Trophoblast cell (in vitro differentiated cells and primary cell): ENCODE results near the gene OR10G4.

Experiments
- DNase-seq, 2 donors: peaks; one replicate each; pipeline ENCODE4 v3.0.0-alpha.2; 2016
- H2AFZ ChIP-seq: 2 replicates; pipeline ENCODE4 v1.6.1; 2013; ENCODE audit warnings: low read length, moderate library complexity, mild to moderate bottlenecking; ENCODE audit not compliant: insufficient read depth, poor library complexity
- H2AK5ac ChIP-seq: 2 replicates; pipeline ENCODE4 v1.6.1; 2013; ENCODE audit warnings: mild to moderate bottlenecking, low read length
- H2BK120ac ChIP-seq: 2 replicates; pipeline ENCODE4 v1.6.1; 2013; ENCODE audit warnings: low read length, mild to moderate bottlenecking, moderate library complexity; ENCODE audit not compliant: insufficient read depth, poor library complexity
- H2BK12ac ChIP-seq: 2 replicates; pipeline ENCODE4 v1.6.1; 2013; ENCODE audit warnings: mild to moderate bottlenecking, low read length, moderate library complexity
- H2BK5ac ChIP-seq: 2 replicates; pipeline ENCODE4 v1.6.1; 2013; ENCODE audit warnings: low read length, low read depth, moderate library complexity, mild to moderate bottlenecking; ENCODE audit not compliant: poor library complexity
- H3K14ac ChIP-seq: 2 replicates; pipeline ENCODE4 v1.6.1; 2013; ENCODE audit warnings: mild to moderate bottlenecking, low read length
- H3K18ac ChIP-seq: 2 replicates; pipeline ENCODE4 v1.6.1; 2013; ENCODE audit warnings: mild to moderate bottlenecking, low read length
- H3K23ac ChIP-seq: 2 replicates; pipeline ENCODE4 v1.6.1; 2013; ENCODE audit warnings: low read length
- H3K27ac ChIP-seq: 2 replicates; pipeline ENCODE4 v1.5.1; 2013; ENCODE audit warnings: low read depth, mild to moderate bottlenecking, inconsistent platforms, low read length, moderate library complexity
- H3K27me3 ChIP-seq: 2 replicates; pipeline ENCODE4 v1.6.1; 2013; ENCODE audit warnings: inconsistent platforms, mild to moderate bottlenecking, low read length, moderate library complexity; ENCODE audit not compliant: insufficient read depth
- H3K36me3 ChIP-seq, 2 experiments: 1 replicate in 1 of 2; 2 replicates in 1 of 2; pipeline ENCODE4 v1.6.1; 2013; ENCODE audit warnings: low read length in 2 of 2, mild to moderate bottlenecking in 2 of 2, moderate library complexity in 1 of 2; ENCODE audit not compliant: insufficient read depth in 2 of 2, control insufficient read depth in 1 of 2
- H3K4ac ChIP-seq: 2 replicates; pipeline ENCODE4 v1.6.1; 2013; ENCODE audit warnings: low read depth, mild to moderate bottlenecking, low read length, moderate library complexity
- H3K4me1 ChIP-seq, 2 experiments: 1 replicate in 1 of 2; 2 replicates in 1 of 2; pipeline ENCODE4 v1.6.1; 2013; ENCODE audit warnings: low read length in 2 of 2, mild to moderate bottlenecking in 2 of 2, moderate library complexity in 1 of 2; ENCODE audit not compliant: insufficient read depth in 2 of 2, control insufficient read depth in 1 of 2
- H3K4me2 ChIP-seq: 2 replicates; pipeline ENCODE4 v1.6.1; 2013; ENCODE audit warnings: inconsistent platforms, mild to moderate bottlenecking, low read length, moderate library complexity
- H3K4me3 ChIP-seq: 2 replicates; pipeline ENCODE4 v1.5.1; 2013; ENCODE audit warnings: mild to moderate bottlenecking, low read depth, low read length, inconsistent platforms
- H3K79me1 ChIP-seq: one replicate; pipeline ENCODE4 v1.6.1; 2013; ENCODE audit warnings: low read length
- H3K79me2 ChIP-seq: 2 replicates; pipeline ENCODE4 v1.6.1; 2013; ENCODE audit warnings: low read length, mild to moderate bottlenecking; ENCODE audit not compliant: control insufficient read depth, insufficient read depth, poor library complexity
- H3K9ac ChIP-seq: 2 replicates; pipeline ENCODE4 v1.6.1; 2013; ENCODE audit warnings: mild to moderate bottlenecking, low read length
- H3K9me3 ChIP-seq: 2 replicates; pipeline ENCODE4 v1.6.1; 2013; ENCODE audit warnings: low read depth, mild to moderate bottlenecking, control low read depth, inconsistent platforms, low read length; ENCODE audit not compliant: insufficient read depth
- H4K12ac ChIP-seq: 2 replicates; pipeline ENCODE4 v1.6.1; 2013; ENCODE audit warnings: low read depth, mild to moderate bottlenecking, low read length, moderate library complexity
- H4K8ac ChIP-seq: 2 replicates; pipeline ENCODE4 v1.6.1; 2013; ENCODE audit warnings: low read depth, mild to moderate bottlenecking, low read length, moderate library complexity
- H4K91ac ChIP-seq: one replicate; pipeline ENCODE4 v1.6.1; 2013; ENCODE audit warnings: low read depth, mild to moderate bottlenecking, low read length, moderate library complexity
- WGBS: extraction: QIAGEN DNeasy Blood & Tissue Kit; methylation state at CpG from one replicate; pipeline ENCODE4 v1.1.7; 2013; ENCODE audit warnings: missing lambda C conversion rate; ENCODE audit not compliant: insufficient read length, insufficient coverage; ENCODE audit errors: extremely low coverage; 5-methylcytosine and 5-hydroxymethylcytosine counted together

OR10G4 gene

GRCh38 chr11:124036666-124037065 is 23.9 kb downstream of the OR10G4 start:
- no peaks in the 10 kb centered on the region for H3K79me2 ChIP-seq
- no peak overlapping the region for H3K4ac ChIP-seq
- H2BK120ac ChIP-seq: no peak overlapping the region
- no peak overlapping the region for H3K4me2 ChIP-seq
- no peak overlapping the region for H2AFZ ChIP-seq
- H3K14ac ChIP-seq: no peak overlapping the region
- no peak overlapping the region for H3K18ac ChIP-seq
- no peak overlapping the region for H2BK12ac ChIP-seq
- no CpG with 5 or more reads among the region's 1 CpG for WGBS
- no peak overlapping the region for H3K23ac ChIP-seq
- no peaks in the 10 kb centered on the region for H3K36me3 ChIP-seq
- H4K8ac ChIP-seq: no peak overlapping the region
- no peaks in the 10 kb centered on the region for H3K27me3 ChIP-seq
- DNase-seq: no peak
- H3K9ac ChIP-seq: no peak overlapping the region
- no peaks in the 10 kb centered on the region for H3K79me1 ChIP-seq
- no peak overlapping the region for H2BK5ac ChIP-seq
- no peak overlapping the region for H4K91ac ChIP-seq
- no peak overlapping the region for H3K27ac ChIP-seq
- H3K4me3 ChIP-seq: no peak overlapping the region
- no peak overlapping the region for H4K12ac ChIP-seq
- H2AK5ac ChIP-seq: no peak overlapping the region
- no peaks in the 10 kb centered on the region for H3K4me1 ChIP-seq
- H3K9me3 ChIP-seq: no peaks in the 10 kb centered on the region

GRCh38 chr11:124039557-124039956 is 26.8 kb downstream of the OR10G4 start:
- Histone ChIP-seq H4K8ac (no peak overlapping the region), H4K12ac (no peak overlapping the region), H3K79me2 (no peaks in the 10 kb centered on the region), H3K4me1 (no peaks in the 10 kb centered on the region), H3K9me3 (no peaks in the 10 kb centered on the region), H3K14ac (no peak overlapping the region), H3K18ac (no peak overlapping the region), H3K27me3 (no peaks in the 10 kb centered on the region), H2AFZ (no peak overlapping the region), H3K27ac (no peak overlapping the region), H3K4ac (no peak overlapping the region), H3K79me1 (no peaks in the 10 kb centered on the region), H3K36me3 (no peaks in the 10 kb centered on the region), H4K91ac (no peak overlapping the region), H3K23ac (no peak overlapping the region), H3K9ac (no peak overlapping the region), H3K4me2 (no peak overlapping the region), H2BK120ac (no peak overlapping the region), H2BK12ac (no peak overlapping the region), H3K4me3 (no peak overlapping the region), H2BK5ac (no peak overlapping the region), H2AK5ac (no peak overlapping the region)
- no CpG with 5 or more reads among the region's 9 CpGs for WGBS
- DNase-seq: no peak

DNA sequence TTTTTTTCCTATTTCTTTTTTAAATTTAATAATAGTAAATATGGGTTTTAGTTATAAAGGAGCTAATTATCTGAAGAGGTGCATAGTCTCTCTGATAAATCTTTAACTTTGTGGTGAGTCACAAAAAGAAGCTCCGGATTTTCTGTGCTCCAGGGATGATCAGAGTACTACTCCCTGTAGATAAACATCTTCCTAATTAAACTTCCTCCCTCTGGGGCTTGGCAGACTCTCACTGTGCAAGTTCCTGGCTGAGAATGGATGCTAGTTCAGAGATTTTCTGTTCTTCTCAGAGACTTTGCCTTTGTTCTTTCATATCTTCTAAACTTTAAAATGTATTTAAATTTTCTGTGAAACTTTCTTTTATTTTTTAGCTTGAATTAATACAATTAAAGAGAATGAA is 28.5 kb downstream of the OR10G4 start, which contains the start of gene OR10G7:
OR10G7 (minus strand) TSS at position 72 of the 400 bp plus-strand sequence. CDS start 2,324 bp downstream, outside the sequence.
- no peak within 1 kb of the TSS for H3K9ac ChIP-seq
- H3K27ac ChIP-seq: no peak within 1 kb of the TSS
- no peak within 1 kb of the TSS for H3K4ac ChIP-seq
- H3K23ac ChIP-seq: no peak within 1 kb of the TSS
- H4K91ac ChIP-seq: no peak within 1 kb of the TSS
- no peaks in the 10 kb centered on the region for H3K27me3 ChIP-seq
- no peak within 1 kb of the TSS for H3K18ac ChIP-seq
- no peak for DNase-seq
- H4K8ac ChIP-seq: no peak within 1 kb of the TSS
- no peak within 1 kb of the TSS for H3K14ac ChIP-seq
- H3K4me1 ChIP-seq: no peaks in the 10 kb centered on the region
- no peak within 1 kb of the TSS for H2AK5ac ChIP-seq
- H3K9me3 ChIP-seq: no peaks in the 10 kb centered on the region
- H3K36me3 ChIP-seq: no peaks in the 10 kb centered on the region
- no peak within 1 kb of the TSS for H3K4me3 ChIP-seq
- H3K79me1 ChIP-seq: no peaks in the 10 kb centered on the region
- no peak within 1 kb of the TSS for H2BK5ac ChIP-seq
- no peak within 1 kb of the TSS for H3K4me2 ChIP-seq
- H2AFZ ChIP-seq: no peak within 1 kb of the TSS
- H2BK120ac ChIP-seq: no peak within 1 kb of the TSS
- H2BK12ac ChIP-seq: no peak within 1 kb of the TSS
- H3K79me2 ChIP-seq: no peaks in the 10 kb centered on the region
- H4K12ac ChIP-seq: no peak within 1 kb of the TSS
- no CpG with 5 or more reads among the region's 1 CpG for WGBS

DNA sequence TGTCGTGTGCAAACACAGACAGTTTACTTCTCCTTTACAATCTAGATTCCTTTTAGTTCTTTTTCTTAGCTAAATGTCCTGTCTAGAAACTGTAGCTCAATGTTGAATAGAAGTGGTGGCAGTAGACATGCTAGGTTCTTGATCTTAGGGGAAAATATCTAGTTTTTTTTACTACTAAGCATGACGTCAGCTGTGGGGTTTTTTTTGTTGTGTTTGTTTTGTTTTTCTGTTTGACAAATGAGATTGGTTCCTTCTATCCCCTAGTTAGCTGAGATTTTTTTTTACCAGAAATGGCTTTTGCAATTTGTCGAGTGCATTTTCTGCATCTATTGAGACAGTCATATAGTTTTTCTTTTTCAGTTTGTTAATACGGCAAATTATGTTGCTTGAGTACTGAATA is 30.6 kb downstream of the OR10G4 start:
- no peak overlapping the region for H3K14ac ChIP-seq
- no peak overlapping the region for H2BK120ac ChIP-seq
- H3K18ac ChIP-seq: no peak overlapping the region
- no peak overlapping the region for H2BK12ac ChIP-seq
- no peaks in the 10 kb centered on the region for H3K9me3 ChIP-seq
- H3K4me3 ChIP-seq: no peak overlapping the region
- no CpG with 5 or more reads among the region's 4 CpGs for WGBS
- no peak overlapping the region for H3K4ac ChIP-seq
- no peak overlapping the region for H3K9ac ChIP-seq
- no peaks in the 10 kb centered on the region for H3K4me1 ChIP-seq
- no peak for DNase-seq
- H4K91ac ChIP-seq: no peak overlapping the region
- H3K27ac ChIP-seq: no peak overlapping the region
- H4K8ac ChIP-seq: no peak overlapping the region
- H2BK5ac ChIP-seq: no peak overlapping the region
- no peaks in the 10 kb centered on the region for H3K27me3 ChIP-seq
- no peak overlapping the region for H2AFZ ChIP-seq
- H3K36me3 ChIP-seq: no peaks in the 10 kb centered on the region
- H3K4me2 ChIP-seq: no peak overlapping the region
- H4K12ac ChIP-seq: no peak overlapping the region
- H3K23ac ChIP-seq: no peak overlapping the region
- H2AK5ac ChIP-seq: no peak overlapping the region
- no peaks in the 10 kb centered on the region for H3K79me1 ChIP-seq
- H3K79me2 ChIP-seq: no peaks in the 10 kb centered on the region
